HEK293T (cell line): ENCODE results near the gene PILRB.

ENCODE experiments used
- CTCF ChIA-PET: fragments of 350-600 bp; formaldehyde crosslinking; extraction: SDS; loops from one replicate; lab custom pipeline; 2021; ENCODE audit warnings: antibody characterized with exemption, inconsistent platforms; lab: Yijun Ruan, JAX
- POLR2A ChIA-PET: fragments of 350-600 bp; formaldehyde crosslinking; extraction: SDS; loops from one replicate; lab custom pipeline; 2020; ENCODE audit warnings: antibody characterized with exemption, inconsistent platforms; lab: Yijun Ruan, JAX
- DNase-seq: peaks from one replicate; pipeline ENCODE4 v3.0.0; 2012; ENCODE audit warnings: mixed read lengths; ENCODE audit errors: extremely low spot score
- ARNT ChIP-seq: fragments of 450-650 bp; IDR thresholded peaks from 2 replicates; pipeline ENCODE4 v1.6.1; 2017; ENCODE audit warnings: mild to moderate bottlenecking
- BHLHE40 ChIP-seq: fragments of 450-650 bp; IDR thresholded peaks from 2 replicates; pipeline ENCODE4 v1.6.1; 2016; ENCODE audit warnings: mild to moderate bottlenecking, moderate library complexity, borderline replicate concordance
- CTBP1 ChIP-seq: fragments of 450-650 bp; IDR thresholded peaks from 2 replicates; pipeline ENCODE4 v1.6.1; 2016; ENCODE audit warnings: borderline replicate concordance
- ELF4 ChIP-seq: fragments of 450-650 bp; IDR thresholded peaks from 2 replicates; pipeline ENCODE4 v1.6.1; 2017; ENCODE audit warnings: antibody characterized with exemption
- FOXA1 ChIP-seq: fragments of 450-650 bp; IDR thresholded peaks from 2 replicates; pipeline ENCODE4 v1.6.1; 2016; ENCODE audit warnings: mild to moderate bottlenecking
- FOXK2 ChIP-seq: fragments of 450-650 bp; IDR thresholded peaks from 2 replicates; pipeline ENCODE4 v1.6.1; 2016; ENCODE audit warnings: mild to moderate bottlenecking
- FOXM1 ChIP-seq: fragments of 450-650 bp; IDR thresholded peaks from 2 replicates; pipeline ENCODE4 v1.6.1; 2017; ENCODE audit warnings: mild to moderate bottlenecking, borderline replicate concordance
- HDGF ChIP-seq: fragments of 450-650 bp; IDR thresholded peaks from 2 replicates; pipeline ENCODE4 v1.6.1; 2017; ENCODE audit warnings: antibody characterized with exemption, borderline replicate concordance
- L3MBTL2 ChIP-seq: fragments of 450-650 bp; conservative IDR thresholded peaks from 2 replicates; pipeline ENCODE4 v1.6.1; 2016; ENCODE audit warnings: mild to moderate bottlenecking
- LEF1 ChIP-seq: fragments of 450-650 bp; IDR thresholded peaks from 2 replicates; pipeline ENCODE4 v1.6.1; 2017; ENCODE audit warnings: mild to moderate bottlenecking, borderline replicate concordance
- NFRKB ChIP-seq: fragments of 450-650 bp; IDR thresholded peaks from 2 replicates; pipeline ENCODE4 v1.6.1; 2016; ENCODE audit warnings: mild to moderate bottlenecking, moderate library complexity
- SP1 ChIP-seq: fragments of 450-650 bp; IDR thresholded peaks from 2 replicates; pipeline ENCODE4 v1.6.1; 2017
- SUZ12 ChIP-seq: fragments of 450-650 bp; IDR thresholded peaks from 2 replicates; pipeline ENCODE4 v1.6.1; 2016; ENCODE audit warnings: mild to moderate bottlenecking
- TARDBP ChIP-seq: fragments of 450-650 bp; IDR thresholded peaks from 2 replicates; pipeline ENCODE4 v1.6.1; 2016
- ZNF384 ChIP-seq: fragments of 450-650 bp; IDR thresholded peaks from 2 replicates; pipeline ENCODE4 v1.6.1; 2016
- TF ChIP-seq, protein P1 (sequence below): fragments of 450-650 bp; IDR thresholded peaks from 2 replicates; pipeline ENCODE4 v1.6.1; 2016

The PILRB gene

DNA sequence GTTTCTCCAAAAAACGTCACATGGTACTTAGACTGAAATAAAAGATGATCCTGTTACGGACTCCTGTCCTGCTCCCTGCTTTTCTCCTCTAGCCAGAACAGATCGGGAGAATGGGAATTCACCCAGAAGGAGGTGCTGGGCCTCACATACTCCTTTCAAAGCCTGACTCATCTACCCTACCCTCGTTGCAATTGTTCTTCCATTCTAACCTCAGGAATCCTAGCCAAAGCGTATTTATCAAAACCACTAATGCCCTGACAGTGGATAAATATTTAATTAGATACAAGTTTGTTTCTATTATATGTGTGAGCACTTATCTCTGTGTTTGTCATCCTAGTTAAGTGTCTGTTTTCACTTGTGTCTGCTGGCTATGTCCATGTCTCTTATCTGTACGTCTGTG lies 48.9 kb downstream of the PILRB start:
- ChIA-PET POLR2A (interaction anchor here (1.7 kb wide), 1 partner anchor 22 kb away, joined by 8 read pairs; the partner anchor contains the start of gene ZCWPW1), CTCF (interaction anchor here (0.8 to 1.6 kb wide), 5 partner anchors 9 to 35 kb away, joined by 3 to 8 read pairs (median 4); partner anchors contain the start of gene ZCWPW1)
- TF ChIP-seq CTBP1, result no peak
- no peak for TF ChIP-seq FOXK2
- no peak for TF ChIP-seq SUZ12
- no peak for TF ChIP-seq ZNF384
- TF ChIP-seq NFRKB, result no peak
- TF ChIP-seq SP1, result no peak
- TF ChIP-seq ARNT, result no peak
- TF ChIP-seq, protein P1, sequence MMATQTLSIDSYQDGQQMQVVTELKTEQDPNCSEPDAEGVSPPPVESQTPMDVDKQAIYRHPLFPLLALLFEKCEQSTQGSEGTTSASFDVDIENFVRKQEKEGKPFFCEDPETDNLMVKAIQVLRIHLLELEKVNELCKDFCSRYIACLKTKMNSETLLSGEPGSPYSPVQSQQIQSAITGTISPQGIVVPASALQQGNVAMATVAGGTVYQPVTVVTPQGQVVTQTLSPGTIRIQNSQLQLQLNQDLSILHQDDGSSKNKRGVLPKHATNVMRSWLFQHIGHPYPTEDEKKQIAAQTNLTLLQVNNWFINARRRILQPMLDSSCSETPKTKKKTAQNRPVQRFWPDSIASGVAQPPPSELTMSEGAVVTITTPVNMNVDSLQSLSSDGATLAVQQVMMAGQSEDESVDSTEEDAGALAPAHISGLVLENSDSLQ, result no peak
- TF ChIP-seq L3MBTL2, result no peak
- no peak for TF ChIP-seq HDGF
- no peak for TF ChIP-seq TARDBP
- no peak for TF ChIP-seq FOXA1
- TF ChIP-seq LEF1, result no peak
- TF ChIP-seq FOXM1, result no peak
- TF ChIP-seq BHLHE40, result no peak
- TF ChIP-seq ELF4, result no peak
- DNase-seq, result no peak

DNA sequence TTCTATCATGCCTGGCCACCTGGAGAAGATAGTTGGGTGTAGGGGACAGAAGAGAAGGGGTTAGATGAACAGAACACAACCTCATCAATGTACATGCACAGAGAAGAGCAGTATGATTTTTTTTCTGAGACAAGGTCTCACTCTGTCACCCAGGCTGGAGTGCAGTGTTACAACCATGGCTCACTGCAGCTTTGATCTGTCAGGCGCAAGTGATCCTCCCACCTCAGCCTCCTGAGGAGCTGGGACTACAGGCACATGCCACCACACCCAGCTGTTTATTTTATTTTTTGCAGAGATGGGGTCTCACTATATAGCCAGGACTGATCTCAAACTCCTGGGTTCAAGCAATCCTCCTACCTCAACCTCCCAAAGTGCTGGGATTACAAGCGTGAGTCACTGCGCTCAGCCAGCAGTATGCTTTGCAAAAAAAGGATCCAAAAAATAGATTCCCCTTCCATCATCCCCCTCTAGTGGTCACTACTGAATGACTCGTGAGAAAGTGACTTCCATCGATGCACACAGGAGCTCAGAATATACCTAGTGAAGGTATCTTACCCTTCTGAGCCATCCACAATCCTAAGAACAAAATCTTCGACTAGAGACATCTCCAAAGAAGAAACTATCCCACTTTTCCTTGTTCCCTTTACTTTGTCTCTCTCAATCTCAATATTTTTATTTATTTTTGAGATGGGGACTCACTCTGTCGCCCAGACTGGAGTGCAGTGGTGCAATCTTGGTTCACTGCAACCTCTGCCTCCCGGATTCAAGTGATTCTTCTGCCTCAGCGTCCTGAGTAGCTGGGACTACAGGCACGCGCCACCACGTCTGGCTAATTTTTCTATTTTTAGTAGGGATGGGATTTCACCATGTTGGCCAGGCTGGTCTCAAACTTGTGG lies 49.6 kb downstream of the PILRB start:
- peak; percentile 75 for DNase-seq
- POLR2A ChIA-PET, result interaction anchor here (1.7 kb wide), 1 partner anchor 21 kb away, joined by 8 read pairs; the partner anchor contains the start of gene ZCWPW1
- TF ChIP-seq ELF4 (no peak), FOXM1 (no peak), SP1 (no peak), ARNT (no peak), SUZ12 (no peak), CTBP1 (no peak)
- CTCF ChIA-PET, result interaction anchor here (0.7 to 1.6 kb wide), 14 partner anchors 9 to 301 kb away, joined by 3 to 8 read pairs (median 4); partner anchors contain the start of genes AGFG2, PPP1R35 and ZCWPW1

DNA sequence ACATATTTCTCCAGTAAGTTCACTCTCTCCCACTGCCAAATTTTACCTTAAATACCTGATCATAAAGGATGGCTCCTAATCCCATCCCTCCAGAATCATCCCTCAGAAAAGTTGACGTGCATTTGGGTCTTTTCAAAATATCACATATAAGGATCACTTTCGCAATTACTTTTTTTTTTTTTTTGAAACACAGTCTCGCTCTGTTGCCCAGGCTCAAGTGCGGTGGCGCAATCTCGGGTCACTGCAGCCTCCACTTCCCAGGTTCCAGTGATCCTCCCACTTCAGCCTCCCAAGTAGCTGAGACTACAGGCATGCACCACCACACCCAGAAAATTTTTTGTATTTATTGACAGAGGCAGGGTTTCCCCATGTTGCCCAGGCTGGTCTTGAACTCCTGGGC lies 53.2 kb downstream of the PILRB start:
- CTCF ChIA-PET, result interaction anchor here (0.8 kb wide), 1 partner anchor 279 kb away, joined by 3 read pairs; no protein-coding TSS in a partner anchor
- POLR2A ChIA-PET, result no interaction called here
- TF ChIP-seq NFRKB, result no peak
- TF ChIP-seq LEF1, result no peak
- no peak for TF ChIP-seq FOXM1
- TF ChIP-seq SP1, result no peak
- TF ChIP-seq ELF4, result no peak
- no peak for TF ChIP-seq ARNT

DNA sequence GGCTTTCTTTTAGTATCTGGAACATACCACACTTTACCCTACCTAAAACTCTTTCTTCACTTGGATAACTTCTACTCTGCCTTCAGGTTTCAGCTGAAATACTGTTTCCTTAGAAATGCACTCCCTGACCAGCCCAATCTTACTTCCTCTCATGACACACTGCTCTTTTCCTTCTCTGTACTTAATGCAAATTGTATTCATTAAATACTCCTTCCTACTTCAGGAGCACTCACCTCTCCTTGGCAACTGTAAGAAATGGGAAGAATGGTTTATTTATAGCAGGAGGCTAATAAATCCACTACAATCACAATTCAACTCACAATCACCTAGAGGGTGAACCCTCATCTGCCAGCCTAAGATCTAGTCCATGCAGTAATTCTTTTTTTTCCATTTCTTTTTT lies 55.4 kb downstream of the PILRB start:
- DNase-seq, result no peak
- TF ChIP-seq L3MBTL2, result no peak
- TF ChIP-seq SP1, result no peak
- no peak for TF ChIP-seq CTBP1
- no peak for TF ChIP-seq FOXM1
- TF ChIP-seq, protein P1, result no peak
- no peak for TF ChIP-seq NFRKB
- no peak for TF ChIP-seq HDGF
- TF ChIP-seq FOXK2, result no peak
- TF ChIP-seq ELF4, result no peak
- TF ChIP-seq BHLHE40, result no peak
- TF ChIP-seq ARNT, result no peak
- no peak for TF ChIP-seq TARDBP
- no peak for TF ChIP-seq FOXA1
- no peak for TF ChIP-seq ZNF384
- ChIA-PET POLR2A (no interaction called here), CTCF (no interaction called here)

More for the DNA sequence above, 53.2 kb downstream of the PILRB start:
- DNase-seq, result no peak

DNA sequence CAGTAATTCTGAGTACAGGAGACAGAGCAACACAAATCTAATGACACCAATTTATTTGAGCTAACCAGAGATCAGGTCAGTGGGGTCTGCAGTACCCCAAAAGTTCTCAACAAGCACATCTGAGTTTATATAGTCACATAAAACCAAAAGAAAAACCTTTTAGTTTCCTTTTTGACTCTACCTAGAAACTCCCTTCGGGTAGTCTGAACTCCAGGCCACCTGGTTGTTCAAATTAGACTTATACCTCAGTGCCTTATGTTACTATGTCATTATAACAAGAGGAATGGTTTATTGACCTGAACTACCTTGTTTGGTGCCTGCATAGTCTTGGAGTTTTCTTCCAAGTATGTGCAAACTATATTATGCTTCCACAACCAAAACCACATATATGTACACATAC lies 56.0 kb downstream of the PILRB start:
- TF ChIP-seq CTBP1 (no peak), BHLHE40 (no peak), ELF4 (no peak), SUZ12 (no peak), TARDBP (no peak), L3MBTL2 (no peak), FOXA1 (no peak), FOXM1 (no peak), ARNT (no peak)
- TF ChIP-seq, protein P1, result no peak
- DNase-seq, result no peak
- CTCF ChIA-PET, result no interaction called here
- POLR2A ChIA-PET, result no interaction called here

DNA sequence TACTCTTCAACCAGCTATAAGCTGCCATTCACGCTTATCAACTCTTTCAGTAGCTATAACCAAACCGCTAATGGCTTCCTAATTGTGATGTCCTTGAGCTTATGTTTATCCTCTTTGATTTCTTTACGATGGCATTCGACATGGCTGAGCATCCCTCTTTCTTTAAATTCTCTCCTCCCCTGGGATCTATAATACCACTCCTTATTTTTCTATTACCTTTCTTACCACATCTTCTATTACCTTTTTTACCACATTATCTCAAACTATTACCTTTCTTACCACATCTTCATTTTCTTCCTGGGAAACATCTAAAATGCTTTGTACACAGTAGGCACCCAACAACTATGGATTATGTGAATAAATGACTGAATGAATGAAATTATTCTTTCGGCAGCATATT lies 57.5 kb downstream of the PILRB start:
- ChIA-PET CTCF (interaction anchor here (0.6 to 1.0 kb wide), 2 partner anchors 8 to 21 kb away, joined by 3 to 4 read pairs; no protein-coding TSS in a partner anchor), POLR2A (interaction anchor here (2.3 kb wide), 1 partner anchor 13 kb away, joined by 13 read pairs; the partner anchor contains the start of gene ZCWPW1)
- DNase-seq, result no peak
- TF ChIP-seq HDGF, result no peak
